ENCODE data around the gene COL6A2.
A peak's percentile ranks its signal among the peaks of the same experiment; 100 is the strongest.

Gene COL6A2

GRCh38 chr21:46092811-46093667 is 4.9 kb upstream of the COL6A2 start:
- Histone ChIP-seq H3K4me3 (ENCODE audit: low read length) (peak overlapping the region; percentile 6), H3K4me1 (ENCODE audit: control insufficient read depth, insufficient read depth, low read length) (peaks cover 26% of the 10 kb centered on the region), H3K36me3 (ENCODE audit: insufficient read depth, low read length) (no peaks in the 10 kb centered on the region), H3K9ac (ENCODE audit: low read depth, low read length) (peak overlapping the region; percentile 79), H3K4me2 (ENCODE audit: low read length) (peak overlapping the region; percentile 77), H3K9me3 (replicated peaks; ENCODE audit: low read length) (no peaks in the 10 kb centered on the region), H3K27me3 (ENCODE audit: control insufficient read depth, insufficient read depth, low read length) (no peaks in the 10 kb centered on the region)

- no peaks in the 10 kb centered on the region for H3K36me3 ChIP-seq (ENCODE audit: insufficient read depth, low read length)
- H3K4me1 ChIP-seq (ENCODE audit: control insufficient read depth, insufficient read depth, low read length), result peaks cover 26% of the 10 kb centered on the region
- H3K27me3 ChIP-seq (ENCODE audit: control insufficient read depth, insufficient read depth, low read length), result no peaks in the 10 kb centered on the region
- H3K9me3 ChIP-seq (replicated peaks; ENCODE audit: low read length), result no peaks in the 10 kb centered on the region
- no peak overlapping the region for H3K4me2 ChIP-seq (ENCODE audit: low read length)
- H3K9ac ChIP-seq (ENCODE audit: low read depth, low read length), result no peak overlapping the region
- H3K4me3 ChIP-seq (ENCODE audit: low read length), result no peak overlapping the region
These were observed 4.1 kb upstream of the COL6A2 start for GRCh38 chr21:46093668-46094400.

- H3K4me3 ChIP-seq (ENCODE audit: low read length), result no peak overlapping the region
- H3K4me2 ChIP-seq (ENCODE audit: low read length), result no peak overlapping the region
- H3K9me3 ChIP-seq (replicated peaks; ENCODE audit: low read length), result no peaks in the 10 kb centered on the region
- peaks cover 27% of the 10 kb centered on the region for H3K4me1 ChIP-seq (ENCODE audit: control insufficient read depth, insufficient read depth, low read length)
- no peaks in the 10 kb centered on the region for H3K27me3 ChIP-seq (ENCODE audit: control insufficient read depth, insufficient read depth, low read length)
- no peak overlapping the region for H3K9ac ChIP-seq (ENCODE audit: low read depth, low read length)
- H3K36me3 ChIP-seq (ENCODE audit: insufficient read depth, low read length), result no peaks in the 10 kb centered on the region
These were observed 3.4 kb upstream of the COL6A2 start for GRCh38 chr21:46094401-46095082.

- Histone ChIP-seq H3K27me3 (ENCODE audit: control insufficient read depth, insufficient read depth, low read length) (no peaks in the 10 kb centered on the region), H3K4me2 (ENCODE audit: low read length) (no peak overlapping the region), H3K4me3 (ENCODE audit: low read length) (no peak overlapping the region), H3K9me3 (replicated peaks; ENCODE audit: low read length) (no peaks in the 10 kb centered on the region), H3K9ac (ENCODE audit: low read depth, low read length) (no peak overlapping the region), H3K4me1 (ENCODE audit: control insufficient read depth, insufficient read depth, low read length) (peaks cover 34% of the 10 kb centered on the region), H3K36me3 (ENCODE audit: insufficient read depth, low read length) (no peaks in the 10 kb centered on the region)
These were observed 2.7 kb upstream of the COL6A2 start for GRCh38 chr21:46095083-46095719.

GRCh38 chr21:46095814-46096595 is 1.9 kb upstream of the COL6A2 start:
- Histone ChIP-seq H3K27me3 (ENCODE audit: control insufficient read depth, insufficient read depth, low read length) (no peaks in the 10 kb centered on the region), H3K36me3 (ENCODE audit: insufficient read depth, low read length) (peaks cover 4% of the 10 kb centered on the region), H3K4me2 (ENCODE audit: low read length) (no peak overlapping the region), H3K4me3 (ENCODE audit: low read length) (no peak overlapping the region), H3K9ac (ENCODE audit: low read depth, low read length) (no peak overlapping the region), H3K4me1 (ENCODE audit: control insufficient read depth, insufficient read depth, low read length) (peaks cover 42% of the 10 kb centered on the region), H3K9me3 (replicated peaks; ENCODE audit: low read length) (no peaks in the 10 kb centered on the region)

- H3K9ac ChIP-seq (ENCODE audit: low read depth, low read length), result peak overlapping the region; percentile 89
- no peaks in the 10 kb centered on the region for H3K27me3 ChIP-seq (ENCODE audit: control insufficient read depth, insufficient read depth, low read length)
- H3K4me1 ChIP-seq (ENCODE audit: control insufficient read depth, insufficient read depth, low read length), result peaks cover 41% of the 10 kb centered on the region
- no peaks in the 10 kb centered on the region for H3K9me3 ChIP-seq (replicated peaks; ENCODE audit: low read length)
- peak overlapping the region; percentile 94 for H3K4me2 ChIP-seq (ENCODE audit: low read length)
- H3K4me3 ChIP-seq (ENCODE audit: low read length), result peak overlapping the region; percentile 77
- peaks cover 4% of the 10 kb centered on the region for H3K36me3 ChIP-seq (ENCODE audit: insufficient read depth, low read length)
These were observed 1.1 kb upstream of the COL6A2 start for GRCh38 chr21:46096596-46097335.

- H3K27me3 ChIP-seq (ENCODE audit: control insufficient read depth, insufficient read depth, low read length), result no peaks in the 10 kb centered on the region
- peak overlapping the region; percentile 89 for H3K9ac ChIP-seq (ENCODE audit: low read depth, low read length)
- H3K9me3 ChIP-seq (replicated peaks; ENCODE audit: low read length), result no peaks in the 10 kb centered on the region
- peak overlapping the region; percentile 77 for H3K4me3 ChIP-seq (ENCODE audit: low read length)
- H3K36me3 ChIP-seq (ENCODE audit: insufficient read depth, low read length), result peaks cover 7% of the 10 kb centered on the region
- H3K4me2 ChIP-seq (ENCODE audit: low read length), result peak overlapping the region; percentile 94
- H3K4me1 ChIP-seq (ENCODE audit: control insufficient read depth, insufficient read depth, low read length), result peaks cover 26% of the 10 kb centered on the region
These were observed 610 bp downstream of the COL6A2 start for GRCh38 chr21:46098303-46099141.

- H3K4me3 ChIP-seq (ENCODE audit: low read length), result peak overlapping the region; percentile 77
- H3K36me3 ChIP-seq (ENCODE audit: insufficient read depth, low read length), result peaks cover 7% of the 10 kb centered on the region
- H3K9ac ChIP-seq (ENCODE audit: low read depth, low read length), result peak overlapping the region; percentile 89
- peaks cover 26% of the 10 kb centered on the region for H3K4me1 ChIP-seq (ENCODE audit: control insufficient read depth, insufficient read depth, low read length)
- H3K27me3 ChIP-seq (ENCODE audit: control insufficient read depth, insufficient read depth, low read length), result no peaks in the 10 kb centered on the region
- H3K9me3 ChIP-seq (replicated peaks; ENCODE audit: low read length), result no peaks in the 10 kb centered on the region
- H3K4me2 ChIP-seq (ENCODE audit: low read length), result peak overlapping the region; percentile 94
These were observed 1.6 kb downstream of the COL6A2 start for GRCh38 chr21:46099476-46099875.

- no peaks in the 10 kb centered on the region for H3K27me3 ChIP-seq (ENCODE audit: control insufficient read depth, insufficient read depth, low read length)
- peaks cover 11% of the 10 kb centered on the region for H3K36me3 ChIP-seq (ENCODE audit: insufficient read depth, low read length)
- H3K4me2 ChIP-seq (ENCODE audit: low read length), result peak overlapping the region; percentile 94
- H3K4me3 ChIP-seq (ENCODE audit: low read length), result peak overlapping the region; percentile 77
- H3K4me1 ChIP-seq (ENCODE audit: control insufficient read depth, insufficient read depth, low read length), result peaks cover 26% of the 10 kb centered on the region
- no peaks in the 10 kb centered on the region for H3K9me3 ChIP-seq (replicated peaks; ENCODE audit: low read length)
- peak overlapping the region; percentile 89 for H3K9ac ChIP-seq (ENCODE audit: low read depth, low read length)
These were observed 2.1 kb downstream of the COL6A2 start for GRCh38 chr21:46100020-46100419.

Data from skeletal muscle satellite cell (primary cell).